Tibial nerve (tissue), 4 donors: ENCODE measurements around the gene PCSK6. TPM values are rescaled to one million over a fixed set of nuclear protein-coding genes. Genes with fewer than 3 reads are reported as not detected.
A peak's percentile ranks its signal among the peaks of the same experiment; 100 is the strongest.
"Not testable (repeated sequence)": the region's sequence is repeated elsewhere in the genome, so short reads cannot be mapped to it uniquely, and the experiment has no call there.

Experiments used
- DNase-seq, 2 donors: peaks; one replicate each; pipeline ENCODE4 v3.0.0-alpha.2; 2019; ENCODE audit warnings: low spot score in 2 of 2
- H3K27ac ChIP-seq, 4 donors: fragments of 200-600 bp; sonication (generic) in 3 of 4; one replicate each; pipeline ENCODE4 v1.5.1; 2017 to 2019; ENCODE audit warnings: mild to moderate bottlenecking in 1 of 4
- H3K27me3 ChIP-seq, 2 donors: fragments of 200-600 bp; sonication (generic) in 1 of 2; one replicate each; pipeline versions ENCODE4 v1.5.1 to v1.6.0; 2017 to 2019
- H3K36me3 ChIP-seq, 3 donors: fragments of 200-600 bp; sonication (generic); one replicate each; pipeline ENCODE4 v1.5.1; 2018 to 2019
- H3K4me1 ChIP-seq, 4 donors: fragments of 200-600 bp; sonication (generic) in 3 of 4; one replicate each; pipeline ENCODE4 v1.5.1; 2017 to 2019
- H3K4me3 ChIP-seq, 4 donors: fragments of 200-600 bp; sonication (generic) in 3 of 4; one replicate each; pipeline ENCODE4 v1.5.1; 2017 to 2019; ENCODE audit warnings: mild to moderate bottlenecking in 1 of 4, moderate library complexity in 1 of 4
- H3K9me3 ChIP-seq, 4 donors: fragments of 200-600 bp; sonication (generic) in 3 of 4; one replicate each; pipeline ENCODE4 v1.5.1; 2017 to 2019
- CTCF ChIP-seq, 5 experiments: fragments of 200-600 bp in 3 of 5; fragments of 450-650 bp in 2 of 5; sonication (generic) in 3 of 5; IDR thresholded peaks; one replicate each; pipeline ENCODE4 v1.5.1; 2016 to 2019; ENCODE audit warnings: antibody characterized with exemption in 5 of 5, mild to moderate bottlenecking in 3 of 5, moderate library complexity in 2 of 5
- EP300 ChIP-seq, 2 donors: sonication (generic); formaldehyde crosslinking; IDR thresholded peaks; one replicate each; pipeline ENCODE4 v1.6.1; 2017; ENCODE audit warnings: antibody characterized with exemption in 2 of 2, mild to moderate bottlenecking in 1 of 2
- POLR2A ChIP-seq, 2 donors: fragments of 450-650 bp; IDR thresholded peaks; one replicate each; pipeline ENCODE4 v1.6.1; 2017; ENCODE audit warnings: antibody characterized with exemption in 2 of 2, mild to moderate bottlenecking in 2 of 2, moderate library complexity in 2 of 2
- WGBS, 2 donors: methylation state at CpG; one replicate each; pipeline ENCODE4 v1.1.5; 2018; 5-methylcytosine and 5-hydroxymethylcytosine counted together
- total RNA-seq, 4 donors: library from RNA; depleted of rRNA; stranded (reverse); fragments of >200 nt; gene quantifications; one replicate each; pipeline ENCODE4 v1.1.0, GENCODE V29; 2016

PCSK6 gene
- total RNA-seq, 4 donors from 2014 or later: 8.5 to 27.0 (median 13.2) TPM

GRCh38 chr15:101458158-101458900 lies 31.2 kb downstream of the PCSK6 start:
- Histone ChIP-seq H3K27me3 (no peaks in the 10 kb centered on the region), H3K4me3 (no peak overlapping the region), H3K9me3 (no peaks in the 10 kb centered on the region), H3K4me1 (peaks cover 0 to 5% (median 0%) of the 10 kb centered on the region in 4 donors), H3K36me3 (no peaks in the 10 kb centered on the region), H3K27ac (peak overlapping the region in 1 of 4 donors; percentile 28)
- 86 to 88% methylated on average over 22 to 23 of the region's 23 CpGs for WGBS, 2 donors
- DNase-seq: no peak
- TF ChIP-seq EP300 (IDR thresholded peaks at IDR 0.05) (no peak), POLR2A (IDR thresholded peaks at IDR 0.05) (no peak), CTCF (IDR thresholded peaks at IDR 0.05) (no peak)

GRCh38 chr15:101457696-101458095 lies 31.8 kb downstream of the PCSK6 start:
- Histone ChIP-seq H3K4me1 (peaks cover 0 to 5% (median 0%) of the 10 kb centered on the region in 4 donors), H3K36me3 (no peaks in the 10 kb centered on the region)
- 75 to 78% methylated on average over 9 of the region's 9 CpGs for WGBS, 2 donors

GRCh38 chr15:101456057-101456739 lies 33.3 kb downstream of the PCSK6 start:
- H3K36me3 ChIP-seq: no peaks in the 10 kb centered on the region
- TF ChIP-seq CTCF (IDR thresholded peaks at IDR 0.05) (no peak), EP300 (IDR thresholded peaks at IDR 0.05) (no peak), POLR2A (IDR thresholded peaks at IDR 0.05) (no peak)
- no peaks in the 10 kb centered on the region for H3K27me3 ChIP-seq
- H3K4me3 ChIP-seq: no peak overlapping the region
- 80% methylated on average over 14 of the region's 14 CpGs for WGBS, 2 donors
- H3K27ac ChIP-seq: no peak overlapping the region
- peaks cover 0 to 9% (median 3%) of the 10 kb centered on the region in 4 donors for H3K4me1 ChIP-seq
- no peaks in the 10 kb centered on the region for H3K9me3 ChIP-seq
- no peak for DNase-seq

More at GRCh38 chr15:101457696-101458095, 31.8 kb downstream of the PCSK6 start:
- Histone ChIP-seq H3K27me3 (no peaks in the 10 kb centered on the region), H3K27ac (no peak overlapping the region), H3K9me3 (no peaks in the 10 kb centered on the region), H3K4me3 (no peak overlapping the region)
- DNase-seq: no peak
- TF ChIP-seq EP300 (IDR thresholded peaks at IDR 0.05) (no peak), CTCF (IDR thresholded peaks at IDR 0.05) (no peak), POLR2A (IDR thresholded peaks at IDR 0.05) (no peak)

GRCh38 chr15:101455291-101456025 lies 34.0 kb downstream of the PCSK6 start:
- Histone ChIP-seq H3K9me3 (no peaks in the 10 kb centered on the region), H3K36me3 (no peaks in the 10 kb centered on the region), H3K4me3 (no peak overlapping the region), H3K27me3 (no peaks in the 10 kb centered on the region), H3K27ac (no peak overlapping the region), H3K4me1 (peaks cover 0 to 16% (median 4%) of the 10 kb centered on the region in 4 donors)
- WGBS, 2 donors: 41 to 48% methylated on average over 11 of the region's 11 CpGs
- TF ChIP-seq CTCF (IDR thresholded peaks at IDR 0.05): no peak
- TF ChIP-seq POLR2A (IDR thresholded peaks at IDR 0.05): no peak
- TF ChIP-seq EP300 (IDR thresholded peaks at IDR 0.05): no peak
- no peak for DNase-seq

GRCh38 chr15:101454781-101455180 lies 34.7 kb downstream of the PCSK6 start:
- not testable (repeated sequence) for DNase-seq, H3K36me3 ChIP-seq, H3K27ac ChIP-seq, H3K9me3 ChIP-seq, H3K27me3 ChIP-seq, H3K4me3 ChIP-seq
- WGBS, 2 donors: 97 to 99% methylated on average over 5 of the region's 5 CpGs
- peaks cover 0 to 17% (median 4%) of the 10 kb centered on the region in 4 donors for H3K4me1 ChIP-seq
